LNCAP (cell line): ENCODE measurements around the gene BARHL1.

ENCODE experiments used
- CTCF ChIP-seq: fragments of 450-650 bp; IDR thresholded peaks from 2 replicates; pipeline ENCODE4 v1.5.1; 2017; ENCODE audit warnings: mild to moderate bottlenecking

BARHL1 gene

GRCh38 chr9:132541870-132542830 lies 40.3 kb upstream of the BARHL1 start:
- no peak for TF ChIP-seq CTCF

GRCh38 chr9:132543251-132543650 lies 39.2 kb upstream of the BARHL1 start:
- no peak for TF ChIP-seq CTCF

GRCh38 chr9:132543960-132544359 lies 38.4 kb upstream of the BARHL1 start:
- TF ChIP-seq CTCF, result no peak

- TF ChIP-seq CTCF, result no peak
Measured at GRCh38 chr9:132545578-132545977, 36.8 kb upstream of the BARHL1 start.

GRCh38 chr9:132546148-132547051 lies 36.0 kb upstream of the BARHL1 start:
- peak; percentile 30 for TF ChIP-seq CTCF

- TF ChIP-seq CTCF, result no peak
Measured at GRCh38 chr9:132547052-132547431, 35.4 kb upstream of the BARHL1 start.

GRCh38 chr9:132547436-132547835 lies 35.0 kb upstream of the BARHL1 start:
- TF ChIP-seq CTCF, result no peak
